GM21367 (cell line): ENCODE data around the gene SOD1.
A peak's percentile ranks its signal among the peaks of the same experiment; 100 is the strongest.
"Not testable (repeated sequence)": the region's sequence is repeated elsewhere in the genome, so short reads cannot be mapped to it uniquely, and the experiment has no call there.

Experiments used
- ATAC-seq: cut with Tn5 transposase; IDR thresholded peaks from one replicate; pipeline ENCODE4 v1.9.1; 2021; ENCODE audit not compliant: unreplicated experiment

SOD1 gene

DNA sequence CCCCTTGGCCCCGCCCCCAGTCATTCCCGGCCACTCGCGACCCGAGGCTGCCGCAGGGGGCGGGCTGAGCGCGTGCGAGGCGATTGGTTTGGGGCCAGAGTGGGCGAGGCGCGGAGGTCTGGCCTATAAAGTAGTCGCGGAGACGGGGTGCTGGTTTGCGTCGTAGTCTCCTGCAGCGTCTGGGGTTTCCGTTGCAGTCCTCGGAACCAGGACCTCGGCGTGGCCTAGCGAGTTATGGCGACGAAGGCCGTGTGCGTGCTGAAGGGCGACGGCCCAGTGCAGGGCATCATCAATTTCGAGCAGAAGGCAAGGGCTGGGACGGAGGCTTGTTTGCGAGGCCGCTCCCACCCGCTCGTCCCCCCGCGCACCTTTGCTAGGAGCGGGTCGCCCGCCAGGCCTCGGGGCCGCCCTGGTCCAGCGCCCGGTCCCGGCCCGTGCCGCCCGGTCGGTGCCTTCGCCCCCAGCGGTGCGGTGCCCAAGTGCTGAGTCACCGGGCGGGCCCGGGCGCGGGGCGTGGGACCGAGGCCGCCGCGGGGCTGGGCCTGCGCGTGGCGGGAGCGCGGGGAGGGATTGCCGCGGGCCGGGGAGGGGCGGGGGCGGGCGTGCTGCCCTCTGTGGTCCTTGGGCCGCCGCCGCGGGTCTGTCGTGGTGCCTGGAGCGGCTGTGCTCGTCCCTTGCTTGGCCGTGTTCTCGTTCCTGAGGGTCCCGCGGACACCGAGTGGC, at the start of gene SOD1:
SOD1 (plus strand) TSS at position 158 of the 723 bp plus-strand sequence; CDS start at position 235, 77 bp downstream.
- peak; percentile 88 for ATAC-seq

DNA sequence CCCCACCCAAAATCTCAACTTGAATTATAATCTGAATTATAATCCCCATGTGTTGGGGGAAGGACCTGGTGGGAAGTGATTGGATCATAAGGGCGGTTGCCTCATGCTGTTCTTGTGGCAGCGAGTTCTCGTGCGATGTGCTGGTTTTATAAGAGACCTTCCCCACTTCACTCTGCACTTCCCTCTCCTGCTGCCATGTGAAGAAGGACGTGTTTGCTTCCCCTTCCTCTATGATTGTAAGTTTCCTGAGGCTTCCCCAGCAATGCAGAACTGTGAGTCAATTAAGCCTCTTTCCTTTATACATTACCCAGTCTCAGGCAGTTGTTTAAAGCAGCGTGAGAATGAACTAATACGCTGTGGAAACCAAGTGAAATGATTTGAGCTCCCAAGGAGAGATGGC, 48.0 kb upstream of the SOD1 start:
- ATAC-seq: no peak

DNA sequence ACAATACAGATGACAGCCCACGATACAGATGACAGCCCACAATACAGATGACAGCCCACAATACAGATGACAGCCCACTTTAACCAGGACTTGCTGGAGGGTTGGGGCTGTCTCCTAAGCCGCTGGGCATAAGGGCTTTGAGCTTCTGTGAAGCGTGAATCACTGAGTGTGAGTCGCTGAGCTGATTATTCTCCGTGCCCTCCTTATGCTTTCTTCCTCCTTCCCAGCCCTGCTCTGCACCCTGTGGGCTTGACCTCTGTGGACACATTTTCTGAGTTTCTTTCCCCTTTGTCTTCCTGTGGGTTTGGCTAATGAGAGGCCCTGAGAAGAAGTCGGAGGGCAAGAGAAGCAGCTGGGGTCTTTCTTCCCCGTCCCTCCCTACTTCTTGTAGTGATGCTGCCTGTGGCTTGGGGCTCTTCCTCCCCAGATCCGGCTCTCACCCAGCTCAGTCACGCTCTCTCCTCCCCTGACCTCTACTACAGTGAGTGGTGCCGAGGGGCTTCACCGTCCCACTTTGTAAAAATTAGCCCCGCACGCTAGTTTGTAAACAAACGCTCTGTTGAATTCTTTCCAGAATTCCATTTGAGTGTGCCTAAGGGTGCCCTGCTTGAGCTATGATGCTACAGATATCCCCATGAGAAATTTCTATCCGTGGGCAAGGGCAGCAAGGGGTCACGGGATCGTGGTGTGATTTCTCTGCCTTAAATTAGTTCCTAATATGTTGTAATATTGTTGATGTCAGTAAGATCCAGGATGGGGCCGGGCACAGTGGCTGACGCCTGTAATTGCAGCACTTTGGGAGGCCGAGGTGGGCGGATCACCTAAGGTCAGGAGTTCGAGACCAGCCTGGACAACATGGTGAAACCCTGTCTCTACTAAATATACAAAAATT, 46.4 kb upstream of the SOD1 start:
- ATAC-seq: no peak

DNA sequence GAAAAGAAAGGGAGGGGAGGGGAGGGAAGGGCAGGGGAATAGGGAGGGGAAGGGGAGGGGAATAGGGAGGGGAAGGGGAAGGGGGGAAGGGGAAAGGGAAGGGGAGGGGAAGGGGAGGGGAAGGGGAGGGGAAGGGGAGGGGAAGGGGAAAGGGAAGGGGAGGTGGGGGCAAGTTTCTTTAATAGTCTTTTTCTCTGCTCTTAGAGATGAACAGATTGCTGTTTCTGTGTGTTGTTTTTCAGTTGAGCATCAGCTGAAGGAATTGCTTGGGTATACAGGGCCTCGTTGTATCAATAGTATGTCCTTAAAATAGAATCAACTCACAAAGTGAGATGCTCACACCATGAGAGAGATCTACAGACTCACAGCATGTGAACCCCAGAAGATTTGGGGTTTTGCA, 44.8 kb upstream of the SOD1 start:
- no peak for ATAC-seq

DNA sequence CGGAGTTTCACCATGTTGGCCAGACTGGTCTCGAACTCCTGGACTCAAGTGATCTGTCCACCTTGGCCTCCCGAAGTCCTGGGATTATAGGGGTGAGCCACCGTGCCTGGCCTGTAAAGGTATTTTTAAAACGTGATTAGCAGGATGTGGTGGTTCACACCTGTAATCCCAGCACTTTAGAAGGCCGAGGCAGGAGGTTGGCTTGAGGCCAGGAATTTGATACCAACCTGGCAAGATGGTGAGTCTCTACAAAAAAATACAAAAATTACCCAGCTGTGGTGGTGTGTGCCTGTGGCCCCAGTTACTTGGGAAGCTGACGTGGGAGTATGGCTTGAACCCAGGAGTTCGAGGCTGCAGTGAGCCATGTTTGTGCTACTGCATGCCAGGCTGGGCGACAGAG, 43.3 kb upstream of the SOD1 start:
- no peak for ATAC-seq

DNA sequence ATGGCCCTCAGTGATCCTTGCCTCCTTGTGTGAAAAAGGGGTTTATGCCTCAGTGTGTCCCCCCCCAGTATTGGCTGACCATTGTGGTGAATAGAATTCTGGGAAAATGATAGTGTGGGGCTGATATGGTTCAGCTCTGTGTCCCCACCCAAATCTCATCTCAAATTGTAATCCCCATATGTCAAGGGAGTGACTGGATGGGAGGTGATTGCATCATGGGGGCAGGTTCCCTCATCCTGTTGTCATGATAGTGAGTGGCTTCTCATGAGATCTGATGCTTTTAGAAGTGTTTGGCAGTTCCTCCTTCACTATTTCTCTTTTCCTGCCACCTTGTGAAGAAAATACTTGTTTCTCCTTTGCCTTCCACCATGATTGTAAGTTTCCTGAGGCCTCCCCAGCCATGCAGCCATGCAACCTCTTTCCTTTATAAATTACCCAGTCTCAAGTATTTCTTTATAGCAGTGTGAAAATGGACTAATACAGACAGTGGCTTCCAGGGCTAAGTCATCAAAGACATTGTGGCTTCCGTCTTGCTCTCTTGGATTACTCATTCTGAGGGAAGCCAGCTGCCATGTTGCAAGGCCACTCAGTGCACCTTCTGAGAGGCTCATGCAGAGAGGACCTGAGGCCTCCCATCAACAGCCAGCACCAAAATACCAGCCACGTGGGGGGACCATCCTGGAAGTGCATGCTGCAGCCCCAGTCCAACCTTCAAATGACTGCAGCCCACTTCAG, 40.6 kb upstream of the SOD1 start:
- no peak for ATAC-seq

DNA sequence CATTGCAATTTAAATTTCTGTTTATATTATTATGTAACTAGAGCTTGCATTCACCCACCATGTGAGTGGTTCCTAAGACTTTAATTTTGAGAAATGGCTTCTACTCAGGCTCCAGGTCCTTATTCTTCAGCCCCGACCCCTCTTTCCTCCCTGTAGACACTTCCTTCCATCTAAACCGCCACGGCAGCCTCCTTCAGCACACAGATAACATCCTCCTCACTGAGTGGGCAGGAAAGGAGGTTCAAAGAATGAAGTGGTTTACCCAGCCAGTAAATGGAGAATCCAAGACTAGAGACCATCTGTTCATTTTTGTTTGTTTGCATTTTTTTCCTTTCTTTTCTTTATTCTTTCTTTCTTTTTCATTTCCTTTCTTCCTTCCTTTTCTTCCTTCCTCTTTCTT, 37.1 kb upstream of the SOD1 start:
- ATAC-seq: no peak

DNA sequence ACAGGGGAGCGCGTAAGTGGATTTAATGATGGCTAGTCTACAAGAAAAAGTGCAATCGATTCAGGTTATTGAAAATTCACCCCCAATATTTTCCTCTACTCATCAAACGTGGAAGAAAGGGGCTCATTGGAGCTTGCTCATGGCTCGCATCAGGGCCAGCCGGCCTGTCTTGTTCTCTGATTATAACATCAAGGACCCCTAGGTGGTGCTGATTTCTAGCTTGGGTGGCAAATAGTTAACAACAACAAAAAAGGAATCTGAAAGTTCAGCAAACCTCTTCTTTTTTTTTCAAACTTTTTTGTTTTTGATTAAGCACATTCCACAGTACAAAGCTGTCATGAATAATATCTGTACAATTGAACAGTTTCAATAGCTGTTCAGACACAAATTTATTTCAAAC, 35.8 kb upstream of the SOD1 start:
- ATAC-seq: no peak

DNA sequence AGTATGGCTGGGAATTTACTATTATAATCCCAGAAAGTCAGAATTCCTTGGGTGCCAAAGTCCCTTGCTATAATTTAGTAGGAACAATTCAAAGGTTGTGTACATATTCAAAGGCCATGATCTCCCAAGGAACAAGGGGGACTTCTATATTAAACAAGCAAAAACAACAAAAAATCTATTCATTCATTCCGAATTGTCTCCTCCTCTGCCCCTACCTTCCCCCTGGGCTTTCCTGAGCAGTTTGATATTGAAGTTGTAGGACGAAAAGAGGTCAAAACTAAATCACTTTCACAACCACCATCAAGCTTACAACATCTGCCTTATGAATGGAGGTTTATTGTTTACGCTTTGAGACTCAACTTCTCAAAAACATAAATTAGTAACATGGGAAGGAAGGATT, 35.3 kb upstream of the SOD1 start:
- no peak for ATAC-seq

DNA sequence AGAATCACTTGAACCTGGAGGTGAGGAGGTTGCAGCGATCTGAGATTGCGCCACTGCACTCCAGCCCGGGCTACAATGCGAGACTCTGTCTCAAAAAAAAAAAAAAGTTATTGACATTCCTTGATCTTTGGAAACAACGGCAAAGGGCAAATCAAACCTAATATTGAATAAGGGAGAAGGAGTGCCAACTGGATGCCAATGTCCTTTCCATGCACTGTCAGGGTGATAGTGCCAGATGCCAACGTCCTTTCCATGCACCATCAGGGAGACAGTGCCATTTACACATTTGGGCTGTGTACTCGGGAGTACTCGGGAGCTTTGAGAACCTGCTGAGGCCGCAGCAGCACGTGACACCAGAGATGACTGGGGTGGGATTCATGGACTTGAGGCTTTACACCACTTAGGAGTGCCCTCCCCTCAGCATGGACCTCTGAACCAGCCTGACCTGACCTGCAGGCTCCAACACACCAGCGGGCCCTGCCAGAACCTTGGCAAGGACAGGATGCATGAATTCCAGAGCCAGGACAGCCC, 34.5 kb upstream of the SOD1 start:
- no peak for ATAC-seq

DNA sequence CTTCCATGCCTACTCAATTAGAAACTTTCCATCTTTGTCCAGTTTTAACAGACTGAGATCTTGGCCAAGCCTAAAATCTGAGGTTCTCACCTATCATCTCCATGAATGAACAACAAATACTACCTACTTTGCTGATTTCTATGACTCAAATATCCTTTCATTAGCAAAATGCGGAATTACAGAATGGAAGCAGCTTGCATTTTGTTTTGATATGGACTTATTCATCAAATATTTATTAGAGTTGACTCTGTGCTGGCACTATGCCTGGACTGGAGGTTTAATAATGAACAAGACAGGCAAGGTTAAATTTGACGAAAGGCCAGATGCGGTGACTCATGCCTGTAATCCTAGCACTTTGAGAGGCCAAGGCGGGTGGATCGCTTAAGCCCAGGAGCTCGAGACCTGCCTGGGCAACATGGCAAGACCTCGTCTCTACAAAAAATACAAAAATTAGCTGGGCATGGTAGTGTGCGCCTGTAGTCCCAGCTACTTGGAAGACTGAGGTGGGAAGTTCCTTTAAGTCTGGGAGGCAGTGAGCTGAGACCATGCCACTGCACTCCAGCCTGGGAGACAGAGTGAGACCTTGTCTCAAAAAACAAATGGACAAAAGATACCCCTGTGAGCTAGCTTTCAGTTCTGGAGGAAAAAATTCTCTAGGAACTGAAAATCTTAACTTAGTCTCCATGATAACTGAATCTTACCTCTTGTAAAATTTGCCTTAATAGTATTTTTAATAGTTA, 29.4 kb upstream of the SOD1 start:
- no peak for ATAC-seq

DNA sequence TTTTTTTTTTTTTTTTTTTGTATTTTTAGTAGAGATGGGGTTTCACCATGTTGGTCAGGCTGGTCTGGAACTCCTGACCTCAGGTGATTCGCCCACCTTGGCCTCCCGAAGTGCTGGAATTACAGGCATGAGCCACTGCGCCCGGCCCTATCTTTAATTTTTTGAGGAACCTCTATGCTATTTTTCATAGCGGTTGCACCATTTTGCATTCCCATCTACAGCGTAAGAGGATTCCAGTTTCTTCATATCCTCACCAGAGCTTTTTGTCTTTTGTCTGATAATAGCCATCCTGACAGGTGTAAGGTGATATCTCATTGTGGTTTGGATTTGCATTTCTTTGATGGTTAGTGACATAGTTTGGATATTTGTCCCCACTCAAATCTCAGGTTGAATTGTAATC, 27.6 kb upstream of the SOD1 start:
- ATAC-seq: not testable (repeated sequence)

DNA sequence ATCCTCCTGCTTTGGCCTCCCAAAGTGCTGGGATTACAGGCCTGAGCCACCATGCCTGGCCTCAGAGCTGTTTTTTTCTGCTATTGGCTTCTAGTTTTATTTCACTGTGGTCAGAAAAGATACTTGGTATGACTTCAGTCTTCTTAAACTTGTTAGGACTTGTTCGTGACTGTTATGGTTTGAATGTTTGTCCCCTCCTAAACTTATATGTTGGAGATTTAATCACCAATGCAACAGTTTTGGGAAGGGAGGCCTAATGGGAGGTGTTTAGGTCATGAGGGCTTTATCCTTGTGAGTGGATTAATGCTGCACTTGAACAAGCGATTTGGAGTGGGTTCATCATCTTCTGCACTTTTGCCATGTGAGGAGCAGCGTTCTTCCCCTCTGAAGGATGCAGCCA, 24.5 kb upstream of the SOD1 start:
- ATAC-seq: no peak

DNA sequence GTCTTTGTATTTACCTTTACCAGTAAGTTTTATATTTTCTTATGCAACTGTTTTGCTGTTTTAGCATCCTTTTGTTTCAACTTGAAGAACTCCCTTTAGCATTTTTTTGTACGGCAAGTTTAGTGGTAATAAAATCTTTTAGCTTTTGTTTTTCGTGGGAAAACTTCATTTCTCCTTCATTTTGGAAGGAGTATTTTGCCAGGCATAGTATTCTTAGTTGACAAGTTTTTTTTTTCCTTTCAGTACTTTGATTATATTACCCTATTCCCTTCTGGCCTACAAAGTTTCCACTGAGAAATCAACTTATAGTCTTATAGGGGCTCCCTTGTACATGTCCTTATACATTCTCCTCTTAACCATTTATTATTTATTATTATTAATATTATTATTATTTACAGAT, 22.6 kb upstream of the SOD1 start:
- ATAC-seq: no peak

DNA sequence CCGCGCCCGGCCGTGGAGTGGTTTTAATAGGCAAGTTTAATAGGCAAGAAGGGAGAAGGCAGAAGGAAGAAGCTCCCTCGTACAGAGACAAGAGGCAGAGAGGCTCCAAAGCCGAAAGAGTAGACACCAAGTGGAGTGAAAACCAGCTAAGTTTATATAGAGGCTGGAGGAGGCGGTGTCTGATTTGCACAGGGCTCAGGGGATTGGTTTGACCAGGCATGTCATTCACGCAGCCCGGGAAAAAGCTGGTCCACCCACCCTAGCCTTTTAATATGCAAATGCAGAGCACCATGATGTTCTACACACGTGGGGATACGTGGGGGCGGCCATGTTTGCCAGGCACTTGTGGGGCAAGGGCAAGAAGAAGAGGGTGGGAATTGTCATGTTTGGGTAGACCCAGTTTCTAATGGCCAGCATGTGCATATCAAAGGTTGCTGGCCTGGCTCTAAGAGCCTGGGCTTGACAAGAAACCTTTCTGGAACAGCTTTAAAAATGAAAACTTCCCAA, 18.0 kb upstream of the SOD1 start:
- ATAC-seq: no peak

DNA sequence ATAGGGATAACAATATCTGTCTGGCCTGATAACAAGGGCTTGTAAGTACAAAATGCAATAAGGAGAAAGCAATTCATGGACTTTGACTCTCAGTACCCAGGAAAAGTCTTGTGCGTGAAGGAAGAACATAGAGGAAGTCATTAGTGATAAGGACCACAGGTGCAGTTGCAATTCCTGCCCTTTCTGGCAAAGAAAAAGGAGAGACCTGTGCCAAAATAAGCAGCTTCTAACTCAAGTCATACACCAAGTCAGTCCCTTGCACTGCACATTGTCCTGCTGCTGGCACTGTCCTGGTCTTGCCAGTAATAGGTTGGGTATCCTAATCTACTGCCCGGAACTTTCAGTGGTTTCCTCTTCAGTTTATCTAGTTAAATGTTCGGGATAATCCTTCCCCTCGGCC, 14.8 kb upstream of the SOD1 start:
- no peak for ATAC-seq

DNA sequence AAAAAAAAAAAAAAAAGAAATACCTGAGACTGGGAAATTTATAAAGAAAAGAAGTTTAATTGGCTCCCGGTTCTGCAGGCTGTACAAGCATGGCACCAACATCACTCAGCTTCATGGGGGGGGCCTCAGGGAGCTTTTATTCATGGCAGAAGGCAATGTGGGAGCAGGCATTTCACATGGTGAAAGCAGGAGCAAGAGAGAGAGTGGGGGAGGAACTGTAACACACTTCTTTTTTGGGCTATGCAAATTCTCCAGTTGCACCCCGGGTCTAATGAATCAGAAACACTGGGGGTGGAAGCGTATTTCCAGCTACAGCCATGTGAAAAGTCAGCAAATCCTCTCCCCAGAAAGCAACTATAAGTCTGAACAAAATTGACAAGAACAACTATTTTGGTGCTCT, 11.8 kb upstream of the SOD1 start:
- ATAC-seq: peak; percentile 79

DNA sequence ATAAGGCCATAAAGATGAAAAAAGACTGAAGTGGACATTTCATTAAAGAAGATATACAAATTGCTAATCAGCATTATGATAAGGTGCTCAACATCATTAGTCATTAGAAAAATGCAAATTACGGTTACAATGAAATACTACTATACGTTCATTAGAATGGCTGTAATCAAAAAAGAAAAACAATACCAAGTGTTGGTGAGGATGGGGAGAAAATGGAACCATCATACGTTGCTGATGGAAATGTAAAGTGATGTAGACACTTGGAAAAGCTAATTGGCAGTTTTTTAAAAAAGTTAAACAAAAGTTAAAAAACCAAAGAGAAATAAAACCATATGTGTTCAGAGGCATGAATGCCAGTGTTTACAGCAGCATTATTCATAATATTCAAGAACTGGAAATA, 8.6 kb upstream of the SOD1 start:
- no peak for ATAC-seq

DNA sequence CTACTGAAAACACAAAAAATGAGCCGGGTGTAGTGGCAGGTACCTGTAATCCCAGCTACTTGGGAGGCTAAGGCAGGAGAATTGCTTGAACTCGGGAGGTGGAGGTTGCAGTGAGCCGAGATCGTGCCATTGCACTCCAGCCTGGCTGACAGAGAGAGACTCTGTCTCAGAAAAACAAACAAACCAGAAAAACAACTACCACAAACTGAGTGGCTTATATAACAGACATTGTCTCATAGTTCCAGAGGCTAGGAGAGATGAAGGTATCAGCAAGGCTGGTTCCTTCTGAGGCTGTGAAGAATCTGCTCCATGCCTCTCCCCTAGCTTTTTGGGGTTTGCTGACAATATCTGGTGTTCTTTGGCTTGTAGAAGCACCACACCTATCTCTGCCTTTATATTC, 8.0 kb upstream of the SOD1 start:
- ATAC-seq: not testable (repeated sequence)

DNA sequence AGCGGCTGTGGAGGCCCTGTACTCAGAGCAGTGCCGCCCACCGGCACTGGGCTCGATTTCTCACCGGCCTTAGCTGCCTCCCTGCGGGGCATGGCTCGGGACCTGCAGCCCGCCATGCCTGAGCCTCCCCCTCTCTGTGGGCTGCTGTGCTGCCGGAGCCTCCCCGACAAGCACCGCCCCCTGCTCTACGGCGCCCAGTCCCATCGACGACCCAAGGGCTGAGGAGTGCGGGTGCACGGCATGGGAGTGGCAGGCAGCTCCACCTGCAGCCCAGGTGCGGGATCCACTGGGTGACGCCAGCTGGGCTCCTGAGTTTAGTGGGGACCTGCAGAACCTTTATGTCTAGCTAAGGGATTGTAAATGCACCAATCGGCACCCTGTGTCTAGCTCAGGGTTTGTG, 5.2 kb upstream of the SOD1 start:
- no peak for ATAC-seq
